OCI-LY7 (cell line): ENCODE data around the gene STIL.

ENCODE experiments used
- EZH2phosphoT487 ChIP-seq: fragments of 200-600 bp; sonication (generic); IDR thresholded peaks from 2 replicates; pipeline ENCODE4 v1.6.1; 2018; ENCODE audit warnings: low read depth, borderline replicate concordance, mild to moderate bottlenecking, mixed run types, antibody characterized with exemption, low read length, moderate library complexity, mixed read lengths
- TF ChIP-seq, protein P1 (sequence below): fragments of 200-600 bp; sonication (generic); conservative IDR thresholded peaks from 2 replicates; pipeline ENCODE4 v1.5.1; 2014; ENCODE audit warnings: mild to moderate bottlenecking, antibody characterized with exemption, low read length, moderate library complexity, mixed read lengths

GRCh38 chr1:47244339-47244862 lies 69.5 kb downstream of the STIL start:
- TF ChIP-seq, protein P1, sequence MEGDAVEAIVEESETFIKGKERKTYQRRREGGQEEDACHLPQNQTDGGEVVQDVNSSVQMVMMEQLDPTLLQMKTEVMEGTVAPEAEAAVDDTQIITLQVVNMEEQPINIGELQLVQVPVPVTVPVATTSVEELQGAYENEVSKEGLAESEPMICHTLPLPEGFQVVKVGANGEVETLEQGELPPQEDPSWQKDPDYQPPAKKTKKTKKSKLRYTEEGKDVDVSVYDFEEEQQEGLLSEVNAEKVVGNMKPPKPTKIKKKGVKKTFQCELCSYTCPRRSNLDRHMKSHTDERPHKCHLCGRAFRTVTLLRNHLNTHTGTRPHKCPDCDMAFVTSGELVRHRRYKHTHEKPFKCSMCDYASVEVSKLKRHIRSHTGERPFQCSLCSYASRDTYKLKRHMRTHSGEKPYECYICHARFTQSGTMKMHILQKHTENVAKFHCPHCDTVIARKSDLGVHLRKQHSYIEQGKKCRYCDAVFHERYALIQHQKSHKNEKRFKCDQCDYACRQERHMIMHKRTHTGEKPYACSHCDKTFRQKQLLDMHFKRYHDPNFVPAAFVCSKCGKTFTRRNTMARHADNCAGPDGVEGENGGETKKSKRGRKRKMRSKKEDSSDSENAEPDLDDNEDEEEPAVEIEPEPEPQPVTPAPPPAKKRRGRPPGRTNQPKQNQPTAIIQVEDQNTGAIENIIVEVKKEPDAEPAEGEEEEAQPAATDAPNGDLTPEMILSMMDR: no peak
- no peak for TF ChIP-seq EZH2phosphoT487
